ENCODE data around the gene COPRS. TPM values are rescaled to one million over a fixed set of nuclear protein-coding genes. Genes with fewer than 3 reads are reported as not detected.

COPRS gene, protein sequence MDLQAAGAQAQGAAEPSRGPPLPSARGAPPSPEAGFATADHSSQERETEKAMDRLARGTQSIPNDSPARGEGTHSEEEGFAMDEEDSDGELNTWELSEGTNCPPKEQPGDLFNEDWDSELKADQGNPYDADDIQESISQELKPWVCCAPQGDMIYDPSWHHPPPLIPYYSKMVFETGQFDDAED
- total RNA-seq (2014; rRNA removed; shearing (Covaris generic)): 137 and 139 TPM in 2 replicates

DNA sequence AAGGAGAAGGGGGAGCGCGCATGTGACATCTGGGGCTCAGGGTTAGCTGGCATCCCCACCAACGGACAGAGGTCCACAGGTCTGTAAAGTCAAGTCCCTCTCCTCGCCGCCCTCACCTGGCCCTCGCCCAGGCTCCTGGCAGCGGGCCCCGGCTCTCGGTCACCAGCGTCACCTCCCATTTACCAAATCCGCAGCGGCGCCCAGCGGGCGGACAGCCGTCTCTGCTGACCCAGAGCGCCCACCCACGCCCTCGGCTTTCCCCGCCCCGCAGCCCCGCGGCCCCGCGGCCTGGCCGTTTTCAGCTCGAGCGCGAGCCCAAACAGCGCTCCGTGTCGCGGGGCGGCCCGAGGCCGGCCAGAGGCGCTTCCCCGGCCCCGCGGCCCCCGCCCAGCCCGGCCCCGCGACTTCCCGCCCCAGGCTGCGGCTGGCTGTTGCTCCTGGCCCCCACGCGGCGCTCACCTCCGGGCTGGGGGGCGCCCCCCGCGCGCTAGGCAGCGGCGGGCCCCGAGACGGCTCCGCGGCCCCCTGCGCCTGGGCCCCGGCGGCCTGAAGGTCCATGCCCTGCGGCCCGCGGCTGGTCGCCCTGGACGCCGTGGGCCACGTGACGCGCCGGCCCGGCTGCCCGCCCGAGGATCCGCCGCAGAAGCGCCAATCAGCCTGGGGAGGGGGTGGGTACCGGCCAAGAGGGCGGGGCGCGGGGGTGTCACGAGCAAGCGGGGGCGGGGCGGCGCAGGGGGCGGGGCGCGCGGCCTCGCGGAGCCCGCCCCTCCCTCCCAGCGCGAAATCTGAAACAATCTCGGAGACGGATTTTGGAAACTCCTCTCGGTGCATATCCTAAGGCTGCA, at the start of gene COPRS:
Gene COPRS (minus strand): TSS at position 603 of the 845 bp plus-strand sequence. CDS start 45 bp downstream, at position 558.
- DNase-seq (ENCODE audit: low spot score): peak; percentile 87

DNA sequence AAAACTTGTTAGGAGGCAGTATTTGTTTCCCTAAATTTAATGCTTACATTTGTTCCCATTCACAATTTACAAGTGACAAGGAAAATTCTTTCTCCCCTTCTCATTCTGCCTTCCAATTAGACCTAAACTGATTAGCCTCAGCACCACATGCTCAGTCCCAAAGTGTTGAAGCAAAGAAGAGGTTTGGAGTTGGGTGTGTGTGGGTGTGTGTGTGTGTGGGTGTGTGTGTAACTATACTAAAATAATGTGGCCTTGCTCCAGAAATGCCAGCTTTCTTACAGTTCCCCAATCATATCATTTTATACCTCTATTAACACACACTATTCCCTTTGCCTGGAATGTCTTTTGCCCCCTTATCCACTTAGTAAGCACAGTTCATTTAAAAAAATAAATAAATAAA, 49.3 kb upstream of the COPRS start:
- no peak for DNase-seq (ENCODE audit: low spot score)

DNA sequence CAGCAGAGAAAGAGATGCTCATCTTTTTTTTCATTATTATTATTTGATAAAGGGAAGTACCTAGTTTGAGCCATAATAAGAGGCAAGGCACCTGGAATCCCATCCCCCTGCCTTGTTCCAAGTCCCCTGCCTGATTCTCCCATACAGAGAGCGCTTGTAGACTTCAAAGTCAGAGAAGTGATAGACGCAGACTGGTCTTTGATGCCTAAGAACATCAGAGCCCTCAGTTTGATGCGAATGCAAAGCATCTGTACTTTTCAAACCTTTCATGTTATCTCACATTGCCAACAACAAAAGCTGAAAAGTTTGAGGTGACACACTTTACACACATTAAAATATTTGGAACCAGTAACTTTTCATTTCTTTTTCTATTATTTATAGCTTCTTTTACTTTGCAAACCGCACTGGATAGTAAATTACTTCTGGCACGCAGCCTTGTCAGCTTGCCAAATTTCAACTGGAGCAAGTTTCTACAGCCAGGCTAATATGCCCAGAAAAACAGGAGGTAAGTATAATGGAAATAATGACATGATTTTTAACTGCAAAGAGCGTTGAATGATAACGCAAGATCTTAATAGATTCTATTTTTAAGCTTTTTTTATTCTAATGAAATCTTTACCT, 48.4 kb upstream of the COPRS start:
- DNase-seq (ENCODE audit: low spot score): no peak

DNA sequence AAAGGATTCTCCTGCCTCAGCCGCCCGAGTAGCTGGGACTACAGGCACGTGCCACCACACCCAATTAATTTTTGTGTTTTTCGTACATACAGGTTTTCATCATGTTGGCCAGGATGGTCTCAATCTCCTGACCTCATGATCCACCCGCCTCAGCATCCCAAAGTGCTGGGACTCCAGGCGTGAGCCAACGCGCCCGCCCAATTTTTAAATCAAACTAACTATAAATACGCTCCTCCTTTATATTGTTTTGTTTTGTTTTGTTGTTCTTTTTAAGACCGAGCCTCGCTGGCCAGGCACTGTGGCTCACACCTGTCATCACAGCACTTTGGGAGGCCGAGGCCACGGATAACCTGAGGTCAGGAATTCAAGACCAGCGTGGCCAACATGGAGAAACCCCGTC, 44.4 kb upstream of the COPRS start:
- no peak for DNase-seq (ENCODE audit: low spot score)

- DNase-seq (ENCODE audit: low spot score): no peak
Observed at GRCh38 chr17:31902693-31903092, 43.6 kb upstream of the COPRS start.

GRCh38 chr17:31900877-31901276, 41.8 kb upstream of the COPRS start:
- DNase-seq (ENCODE audit: low spot score): peak; percentile 60

- DNase-seq (ENCODE audit: low spot score): no peak
Observed at GRCh38 chr17:31888124-31888523, 29.1 kb upstream of the COPRS start.

DNA sequence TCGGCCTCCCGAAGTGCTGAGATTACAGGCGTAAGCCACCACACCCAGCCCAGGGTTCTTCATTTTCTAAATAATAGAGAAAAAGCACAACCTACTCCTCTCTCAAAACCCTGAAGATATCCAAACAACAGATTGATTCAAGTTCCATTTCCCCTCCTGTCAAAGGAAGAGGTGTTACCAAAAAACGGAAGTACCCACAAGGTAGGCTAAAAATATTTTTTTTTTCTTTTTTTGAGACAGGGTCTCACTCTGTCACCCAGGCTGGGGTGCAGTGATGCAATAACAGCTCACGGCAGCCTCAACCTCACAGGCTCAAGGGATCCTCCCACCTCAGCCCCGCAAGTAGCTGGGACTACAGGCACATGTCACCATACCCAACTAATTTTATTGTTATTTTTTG, 23.5 kb upstream of the COPRS start:
- DNase-seq (ENCODE audit: low spot score): no peak

DNA sequence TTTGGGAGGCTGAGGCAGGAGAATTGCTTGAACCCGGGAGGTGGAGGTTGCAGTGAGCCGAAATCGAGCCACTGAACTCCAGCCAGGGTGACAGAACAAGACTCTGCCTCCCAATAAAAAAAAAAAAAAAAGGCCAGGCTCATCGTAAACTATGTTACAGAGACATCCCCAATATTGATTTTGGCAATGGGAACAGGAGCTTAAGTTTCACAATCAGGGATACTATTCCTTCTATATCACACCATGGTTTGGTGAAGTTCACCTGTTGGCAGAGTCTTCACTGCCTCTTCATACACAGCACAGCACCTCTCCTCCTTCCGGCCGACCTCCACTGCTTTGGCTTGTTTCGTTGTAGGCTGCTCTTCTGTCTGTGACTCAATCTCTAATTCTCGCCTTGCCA, 21.3 kb upstream of the COPRS start:
- DNase-seq (ENCODE audit: low spot score): no peak

DNA sequence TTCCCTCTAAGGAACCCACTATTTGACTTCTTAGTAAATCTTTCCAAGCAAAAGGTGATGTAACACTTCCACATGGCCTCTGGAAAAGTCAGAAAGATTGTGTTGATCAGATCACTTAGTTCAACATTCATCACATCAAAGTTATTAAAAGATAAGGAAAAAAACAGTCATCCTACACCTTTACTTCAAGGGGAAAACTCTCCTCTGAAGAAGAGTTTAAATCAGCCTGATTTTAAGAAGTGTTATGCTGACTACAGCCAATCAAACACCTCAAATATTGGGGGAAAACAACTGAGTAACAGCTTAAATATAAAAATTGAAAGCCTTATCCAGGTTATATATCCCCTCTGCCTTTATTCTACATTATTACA, 19.6 kb upstream of the COPRS start:
- DNase-seq (ENCODE audit: low spot score): no peak

GRCh38 chr17:31877911-31878702, 19.1 kb upstream of the COPRS start:
- DNase-seq (ENCODE audit: low spot score): no peak

- no peak for DNase-seq (ENCODE audit: low spot score)
Observed at GRCh38 chr17:31877341-31877740, 18.3 kb upstream of the COPRS start.

DNA sequence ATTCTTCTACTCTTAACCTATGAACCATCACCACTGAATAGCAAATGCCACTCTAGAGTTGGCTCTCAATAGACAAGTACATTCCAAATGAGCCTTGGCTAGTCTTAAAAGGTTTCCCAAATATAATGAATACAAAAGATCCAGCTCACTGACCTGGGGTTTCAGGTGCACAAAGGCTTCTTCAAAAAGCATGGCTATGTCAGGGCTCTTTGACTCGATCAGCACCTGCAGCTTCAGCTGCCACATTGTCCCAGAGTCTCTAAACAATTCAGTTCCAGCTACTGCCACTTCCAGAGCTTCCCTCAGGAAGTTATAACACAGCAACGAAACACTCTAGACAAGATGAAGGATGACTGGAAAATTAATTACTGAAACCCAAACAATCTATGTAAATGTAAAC, 16.0 kb upstream of the COPRS start:
- no peak for DNase-seq (ENCODE audit: low spot score)

DNA sequence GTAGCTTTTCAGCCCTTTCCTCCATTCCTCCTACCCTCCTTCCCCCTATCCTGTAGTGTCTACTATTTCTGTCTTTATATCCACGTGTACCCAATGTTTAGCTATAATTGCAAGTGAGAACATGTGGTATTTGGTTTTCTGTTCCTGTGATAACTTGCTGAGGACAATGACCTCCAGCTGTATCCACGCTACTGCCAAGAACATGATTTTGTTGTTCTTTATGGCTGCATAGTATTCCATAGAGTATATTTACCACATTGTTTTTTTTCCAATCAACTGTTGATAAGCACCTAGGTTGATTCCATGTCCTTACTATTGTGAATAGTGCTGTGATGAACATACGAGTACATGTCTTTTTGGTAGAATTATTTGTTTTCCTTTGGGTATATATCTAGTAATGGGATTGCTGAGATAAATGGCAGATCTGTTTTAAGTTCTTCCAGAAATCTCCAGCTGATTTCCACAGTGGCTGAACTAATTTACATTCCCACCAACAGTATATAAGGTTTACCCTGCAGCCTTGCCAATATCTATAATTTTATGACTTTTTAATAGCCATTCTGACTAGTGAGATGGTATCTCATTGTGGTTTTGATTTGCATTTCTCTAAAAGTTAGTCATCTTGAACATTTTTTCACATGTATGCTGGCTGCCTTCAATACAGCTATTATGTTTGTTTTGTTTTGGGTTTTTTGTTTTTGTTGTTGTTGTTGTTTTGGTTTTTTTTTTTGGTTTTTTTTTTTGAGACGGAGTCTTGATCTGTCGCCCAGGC, 10.9 kb upstream of the COPRS start:
- no peak for DNase-seq (ENCODE audit: low spot score)

DNA sequence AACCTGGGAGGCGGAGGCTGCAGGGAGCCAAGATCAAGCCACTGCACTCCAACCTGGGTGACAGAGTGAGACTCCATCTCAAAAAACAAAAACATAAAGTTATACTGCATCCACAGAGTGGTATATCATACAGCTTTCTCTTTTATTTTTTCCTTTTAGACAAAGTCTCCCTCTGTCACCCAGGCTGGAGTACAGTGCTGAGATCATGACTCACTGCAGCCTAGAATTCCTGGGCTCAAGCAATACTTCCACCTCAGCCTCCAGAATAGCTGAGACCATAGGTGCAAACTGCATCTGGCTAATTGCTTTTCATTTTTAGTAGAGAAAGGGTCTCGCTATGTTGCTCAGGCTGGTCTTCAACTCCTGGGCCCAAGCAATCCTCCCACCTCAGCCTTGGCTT, 10.0 kb upstream of the COPRS start:
- DNase-seq (ENCODE audit: low spot score): no peak

DNA sequence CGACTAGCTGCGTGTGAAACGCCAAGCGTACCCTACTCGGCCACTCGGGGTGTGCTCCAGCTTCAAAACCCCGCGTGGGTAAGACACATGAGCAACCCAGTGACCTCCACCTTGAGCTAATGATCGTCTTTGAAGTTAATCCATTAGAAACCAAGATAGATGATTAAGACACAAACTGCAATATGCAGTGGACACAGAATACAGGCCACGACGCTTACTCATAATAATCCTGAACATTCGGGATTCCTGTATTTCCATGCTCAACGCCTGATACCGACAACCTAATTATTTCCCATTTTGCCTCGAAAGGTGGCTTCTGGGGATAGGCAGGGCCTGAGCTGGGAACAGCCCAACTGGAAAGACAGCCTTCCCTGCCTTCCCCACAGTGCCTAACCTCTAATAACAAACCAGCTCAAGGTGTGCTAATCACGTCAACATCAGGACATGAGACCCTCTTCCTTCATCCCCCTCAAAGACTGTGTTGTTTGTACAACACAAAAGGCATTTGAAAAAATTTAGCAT, 504 bp upstream of the COPRS start:
- no peak for DNase-seq (ENCODE audit: low spot score)

- DNase-seq (ENCODE audit: low spot score): no peak
Observed at GRCh38 chr17:31857920-31858641, 963 bp downstream of the COPRS start.

DNA sequence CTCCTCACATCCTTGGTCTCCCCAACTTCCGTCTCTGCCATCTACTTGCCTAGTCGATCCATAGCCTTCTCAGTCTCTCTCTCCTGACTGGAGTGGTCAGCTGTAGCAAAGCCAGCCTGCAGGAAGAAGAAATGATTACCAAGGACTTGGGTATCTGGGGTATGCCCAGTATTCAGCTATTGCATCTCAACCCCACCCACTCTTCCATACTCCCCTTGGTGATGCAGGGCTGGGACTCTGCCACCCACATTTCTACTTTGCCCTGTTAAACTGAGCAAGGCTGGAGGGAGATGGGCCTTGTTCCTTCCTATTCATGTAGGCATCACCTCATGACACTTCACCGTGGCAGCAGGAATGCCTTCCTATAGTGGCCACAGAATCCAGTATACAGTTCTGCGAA, 2.3 kb downstream of the COPRS start:
- no peak for DNase-seq (ENCODE audit: low spot score)

DNA sequence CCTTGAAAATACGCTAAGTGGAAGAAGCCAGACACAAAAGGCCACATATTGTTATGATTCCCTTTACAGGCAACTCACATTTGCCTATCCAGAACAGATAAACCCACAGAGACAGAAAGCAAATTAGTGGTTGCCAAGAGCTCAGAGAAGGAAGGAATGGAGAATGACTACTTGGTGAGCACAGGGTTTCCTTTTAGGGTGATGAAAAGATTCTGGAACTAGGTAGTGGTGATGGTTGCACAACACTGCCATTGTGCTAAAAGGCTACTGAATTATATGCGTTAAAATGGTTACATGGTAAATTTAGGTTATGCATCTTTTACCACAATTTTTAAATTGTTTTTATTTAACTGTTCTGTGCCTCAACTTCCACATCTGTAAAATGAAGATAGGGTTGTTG, 4.4 kb downstream of the COPRS start:
- no peak for DNase-seq (ENCODE audit: low spot score)

DNA sequence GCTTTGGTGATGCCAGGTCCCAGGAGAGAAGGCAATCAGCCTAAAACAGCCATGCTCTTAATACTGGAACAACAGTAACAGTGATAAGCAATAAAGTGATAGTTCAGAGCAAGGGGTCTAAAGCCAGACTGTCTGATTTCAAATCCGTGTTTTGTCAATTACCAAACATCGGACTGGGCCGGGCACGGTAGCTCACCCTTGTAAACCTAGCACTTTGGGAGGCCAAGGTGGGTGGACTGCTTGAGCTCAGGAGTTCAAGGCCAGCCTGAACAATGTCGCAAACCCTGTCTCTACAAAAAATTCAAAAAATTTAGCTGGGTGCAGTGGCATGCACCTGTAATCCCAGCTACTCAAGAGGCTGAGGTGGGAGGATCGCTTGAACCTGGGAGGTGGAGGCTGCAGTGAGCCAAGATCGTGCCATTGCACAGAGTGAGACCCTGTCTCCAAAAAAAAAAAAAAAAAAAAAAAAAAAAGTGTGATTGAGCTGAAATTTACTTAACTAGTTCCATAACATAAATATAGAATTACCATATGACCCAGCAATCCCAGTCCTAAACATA, 5.1 kb downstream of the COPRS start:
- DNase-seq (ENCODE audit: low spot score): no peak
